ENCODE measurements around the gene CYB5R2. TPM values are rescaled to one million over a fixed set of nuclear protein-coding genes. Genes with fewer than 3 reads are reported as not detected.

The CYB5R2 gene
- total RNA-seq, 4 donors from 2014 or later, result 0.67 to 13.2 (median 2.8) TPM

DNA sequence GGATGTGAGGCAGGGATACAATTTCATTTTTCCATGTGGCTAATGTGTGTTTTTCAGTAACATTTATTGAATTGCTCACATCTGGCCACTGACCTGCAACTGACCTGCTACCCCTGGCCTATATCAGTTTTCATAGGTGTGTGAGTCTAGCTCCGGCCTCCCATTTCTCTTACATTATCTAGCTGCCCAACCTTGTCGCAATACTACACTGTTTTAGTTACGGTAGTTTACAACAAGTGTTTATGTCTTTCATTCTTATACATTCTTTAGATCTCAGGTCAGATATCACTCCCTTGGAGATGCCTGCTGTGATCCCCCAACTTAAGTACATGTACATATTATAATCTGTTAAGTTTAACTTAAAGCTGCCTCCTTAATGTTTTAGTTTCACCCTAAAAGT lies 2.3 kb upstream of the CYB5R2 start:
- no peak overlapping the region for H3K27ac ChIP-seq
- peaks cover 0 to 19% (median 7%) of the 10 kb centered on the region in 4 donors for H3K4me1 ChIP-seq
- TF ChIP-seq CTCF (IDR thresholded peaks at IDR 0.05), result no peak
- no peak for TF ChIP-seq POLR2A (IDR thresholded peaks at IDR 0.05)
- no peaks in the 10 kb centered on the region for H3K9me3 ChIP-seq
- peaks cover 0 to 6% of the 10 kb centered on the region in 2 donors for H3K27me3 ChIP-seq
- no peaks in the 10 kb centered on the region for H3K36me3 ChIP-seq
- no peak overlapping the region for H3K4me3 ChIP-seq
- DNase-seq, result no peak

- peak; percentile 25 to 76 (median 75) for DNase-seq
- Histone ChIP-seq H3K36me3 (no peaks in the 10 kb centered on the region), H3K27ac (peak overlapping the region; percentile 38 to 75 (median 61)), H3K9me3 (no peaks in the 10 kb centered on the region), H3K4me3 (peak overlapping the region; percentile 44 to 69 (median 54)), H3K4me1 (peaks cover 0 to 19% (median 7%) of the 10 kb centered on the region in 4 donors), H3K27me3 (peaks cover 0 to 6% of the 10 kb centered on the region in 2 donors)
- TF ChIP-seq POLR2A (IDR thresholded peaks at IDR 0.05) (no peak), CTCF (IDR thresholded peaks at IDR 0.05) (no peak)
These were observed 579 bp upstream of the CYB5R2 start for GRCh38 chr11:7673724-7674434.

DNA sequence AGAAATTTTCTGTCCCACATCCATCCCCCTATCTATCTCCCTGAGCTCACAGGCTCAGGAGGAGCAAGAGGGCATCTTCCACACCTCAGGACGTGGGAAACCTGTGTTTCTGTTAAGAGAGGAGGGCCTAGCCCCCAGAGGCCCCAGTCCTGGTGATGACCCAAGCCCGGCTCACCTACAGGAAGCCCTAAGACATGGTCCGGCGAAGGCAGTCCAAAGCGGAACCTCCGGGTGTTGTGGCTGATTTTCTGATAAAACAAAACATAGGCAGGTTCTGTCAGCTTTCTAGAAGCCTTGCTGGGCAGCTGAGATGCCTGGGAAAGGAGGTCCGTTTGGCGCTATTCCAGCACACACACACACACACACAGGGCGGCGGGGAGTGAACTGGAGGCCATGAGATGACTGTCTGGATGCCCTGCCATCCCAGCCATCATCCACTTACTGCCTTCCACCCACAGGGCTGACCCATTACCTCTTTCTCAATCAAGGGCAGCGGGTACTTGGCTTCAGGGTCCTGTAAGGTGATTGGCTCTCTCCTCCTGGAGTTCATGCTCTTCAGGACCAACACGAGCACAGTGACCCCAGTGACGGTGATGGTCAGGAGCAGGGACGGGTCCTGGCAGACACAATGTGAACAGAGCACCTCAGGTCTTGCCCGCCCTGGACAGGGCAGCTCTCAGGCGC lies 882 bp downstream of the CYB5R2 start:
- DNase-seq, result peak in 1 of 3 donors; percentile 36
- peak overlapping the region in 1 of 4 donors; percentile 69 for H3K27ac ChIP-seq
- TF ChIP-seq CTCF (IDR thresholded peaks at IDR 0.05) (no peak), POLR2A (IDR thresholded peaks at IDR 0.05) (no peak)
- peaks cover 0 to 19% (median 7%) of the 10 kb centered on the region in 4 donors for H3K4me1 ChIP-seq
- H3K9me3 ChIP-seq, result no peaks in the 10 kb centered on the region
- peak overlapping the region in 3 of 4 donors; percentile 54 to 69 (median 55) for H3K4me3 ChIP-seq
- peaks cover 0 to 6% of the 10 kb centered on the region in 2 donors for H3K27me3 ChIP-seq
- no peaks in the 10 kb centered on the region for H3K36me3 ChIP-seq

DNA sequence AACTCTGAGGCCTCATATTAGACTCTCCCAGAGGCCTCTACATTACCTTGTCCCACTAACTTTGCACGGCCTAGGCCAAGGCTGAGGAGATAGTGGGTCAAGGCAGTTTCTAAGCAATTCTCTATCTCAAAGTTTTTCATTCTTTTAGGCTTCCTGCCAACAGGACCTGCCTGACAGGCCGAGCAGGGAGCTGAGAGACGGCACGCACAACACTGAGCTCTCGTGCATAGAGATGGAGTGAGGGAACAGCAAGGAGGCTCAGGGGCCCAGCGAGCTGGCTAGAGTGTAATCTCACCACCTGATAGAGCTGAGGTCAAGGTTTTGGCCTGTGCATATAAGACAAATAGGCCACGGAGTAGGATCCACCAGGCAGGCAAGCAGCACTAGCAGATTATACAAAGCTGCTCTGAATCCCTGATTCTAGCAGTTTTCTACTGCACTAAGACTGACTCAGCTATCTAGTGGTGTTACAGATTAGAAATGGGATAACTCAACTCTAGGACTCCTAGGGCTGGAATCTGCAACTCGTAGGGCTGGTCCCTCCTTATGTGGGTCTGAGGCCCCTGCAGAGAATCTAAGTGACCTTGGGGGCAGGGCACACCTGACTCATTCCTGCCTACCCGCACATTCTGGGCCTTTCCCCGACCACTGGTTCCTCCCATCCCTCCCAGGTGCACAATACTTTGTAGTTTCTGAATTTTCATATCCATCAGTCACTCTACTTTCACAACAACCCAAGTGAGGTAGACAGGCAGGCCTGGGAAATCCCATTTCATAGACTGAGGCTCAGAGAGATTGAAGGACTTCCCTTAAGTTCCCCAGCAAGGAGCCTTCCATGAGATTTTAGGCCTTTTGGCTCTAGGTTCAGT lies 1.7 kb downstream of the CYB5R2 start:
- peaks cover 0 to 19% (median 7%) of the 10 kb centered on the region in 4 donors for H3K4me1 ChIP-seq
- peak overlapping the region in 1 of 4 donors; percentile 69 for H3K27ac ChIP-seq
- no peak for TF ChIP-seq POLR2A (IDR thresholded peaks at IDR 0.05)
- no peak for TF ChIP-seq CTCF (IDR thresholded peaks at IDR 0.05)
- peaks cover 0 to 5% (median 0%) of the 10 kb centered on the region in 3 donors for H3K36me3 ChIP-seq
- no peaks in the 10 kb centered on the region for H3K9me3 ChIP-seq
- no peak overlapping the region for H3K4me3 ChIP-seq
- H3K27me3 ChIP-seq, result peaks cover 0 to 6% of the 10 kb centered on the region in 2 donors
- no peak for DNase-seq

- Histone ChIP-seq H3K27ac (no peak overlapping the region), H3K4me3 (no peak overlapping the region), H3K4me1 (peaks cover 0 to 19% (median 7%) of the 10 kb centered on the region in 4 donors), H3K9me3 (no peaks in the 10 kb centered on the region), H3K36me3 (peaks cover 0 to 12% (median 0%) of the 10 kb centered on the region in 3 donors), H3K27me3 (peaks cover 0 to 6% of the 10 kb centered on the region in 2 donors)
- DNase-seq, result no peak
- TF ChIP-seq POLR2A (IDR thresholded peaks at IDR 0.05) (no peak), CTCF (IDR thresholded peaks at IDR 0.05) (no peak)
These were observed 2.7 kb downstream of the CYB5R2 start for GRCh38 chr11:7670641-7671040.
